Choroid plexus epithelial cell (primary cell): ENCODE measurements around the gene NLGN1.

ENCODE experiments used
- DNase-seq: peaks from one replicate; pipeline ENCODE4 v3.0.0-alpha.2; 2010; ENCODE audit warnings: low read depth
- H3K4me3 ChIP-seq: 2 replicates; pipeline ENCODE4 v1.5.1; 2011; ENCODE audit warnings: low read depth, mild to moderate bottlenecking, control low read depth, low read length, moderate library complexity
- TF ChIP-seq, protein P1 (sequence below): conservative IDR thresholded peaks from 2 replicates; pipeline ENCODE4 v1.5.1; 2011; ENCODE audit warnings: low read depth, mild to moderate bottlenecking, control low read depth, inconsistent platforms, low read length, moderate library complexity

Gene NLGN1

DNA sequence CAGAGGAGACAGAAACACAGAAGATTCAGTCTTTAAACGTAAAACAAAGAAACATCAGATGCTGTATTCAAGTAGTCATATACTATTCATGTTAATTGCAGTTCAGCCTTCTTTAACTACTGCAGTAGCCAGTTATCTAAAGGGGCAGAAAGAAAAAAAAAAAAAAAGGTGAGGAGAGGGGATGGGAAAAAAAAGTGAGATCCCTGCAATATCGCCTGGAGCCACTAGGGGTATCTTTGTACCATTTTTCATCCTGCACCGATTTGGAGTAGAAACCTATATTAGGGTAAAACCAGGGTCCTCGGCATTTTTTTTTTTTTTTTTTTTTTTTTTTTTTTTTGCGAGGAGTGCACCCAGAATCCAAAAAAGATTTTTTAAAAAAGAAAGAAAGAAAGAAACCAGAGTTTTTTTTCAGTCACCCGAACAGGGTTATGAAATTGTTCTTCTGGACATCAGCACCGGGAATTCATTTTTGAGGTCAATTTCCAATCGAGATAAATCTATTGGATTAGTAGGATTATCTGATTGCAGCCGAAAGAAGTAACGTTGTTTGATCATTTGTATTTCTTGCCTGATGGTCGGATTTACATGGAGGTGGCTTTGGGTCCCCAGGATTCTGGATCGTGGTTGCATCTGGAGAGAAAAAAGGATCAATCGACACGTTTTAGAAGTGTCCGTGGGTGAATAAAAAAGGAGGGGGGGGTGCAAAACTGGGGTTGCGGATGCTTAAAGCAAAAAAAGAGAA is 186.7 kb downstream of the NLGN1 start:
- TF ChIP-seq, protein P1, sequence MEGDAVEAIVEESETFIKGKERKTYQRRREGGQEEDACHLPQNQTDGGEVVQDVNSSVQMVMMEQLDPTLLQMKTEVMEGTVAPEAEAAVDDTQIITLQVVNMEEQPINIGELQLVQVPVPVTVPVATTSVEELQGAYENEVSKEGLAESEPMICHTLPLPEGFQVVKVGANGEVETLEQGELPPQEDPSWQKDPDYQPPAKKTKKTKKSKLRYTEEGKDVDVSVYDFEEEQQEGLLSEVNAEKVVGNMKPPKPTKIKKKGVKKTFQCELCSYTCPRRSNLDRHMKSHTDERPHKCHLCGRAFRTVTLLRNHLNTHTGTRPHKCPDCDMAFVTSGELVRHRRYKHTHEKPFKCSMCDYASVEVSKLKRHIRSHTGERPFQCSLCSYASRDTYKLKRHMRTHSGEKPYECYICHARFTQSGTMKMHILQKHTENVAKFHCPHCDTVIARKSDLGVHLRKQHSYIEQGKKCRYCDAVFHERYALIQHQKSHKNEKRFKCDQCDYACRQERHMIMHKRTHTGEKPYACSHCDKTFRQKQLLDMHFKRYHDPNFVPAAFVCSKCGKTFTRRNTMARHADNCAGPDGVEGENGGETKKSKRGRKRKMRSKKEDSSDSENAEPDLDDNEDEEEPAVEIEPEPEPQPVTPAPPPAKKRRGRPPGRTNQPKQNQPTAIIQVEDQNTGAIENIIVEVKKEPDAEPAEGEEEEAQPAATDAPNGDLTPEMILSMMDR = peak; percentile 68
- peak; percentile 30 for DNase-seq
- peak overlapping the region; percentile 43 for H3K4me3 ChIP-seq

DNA sequence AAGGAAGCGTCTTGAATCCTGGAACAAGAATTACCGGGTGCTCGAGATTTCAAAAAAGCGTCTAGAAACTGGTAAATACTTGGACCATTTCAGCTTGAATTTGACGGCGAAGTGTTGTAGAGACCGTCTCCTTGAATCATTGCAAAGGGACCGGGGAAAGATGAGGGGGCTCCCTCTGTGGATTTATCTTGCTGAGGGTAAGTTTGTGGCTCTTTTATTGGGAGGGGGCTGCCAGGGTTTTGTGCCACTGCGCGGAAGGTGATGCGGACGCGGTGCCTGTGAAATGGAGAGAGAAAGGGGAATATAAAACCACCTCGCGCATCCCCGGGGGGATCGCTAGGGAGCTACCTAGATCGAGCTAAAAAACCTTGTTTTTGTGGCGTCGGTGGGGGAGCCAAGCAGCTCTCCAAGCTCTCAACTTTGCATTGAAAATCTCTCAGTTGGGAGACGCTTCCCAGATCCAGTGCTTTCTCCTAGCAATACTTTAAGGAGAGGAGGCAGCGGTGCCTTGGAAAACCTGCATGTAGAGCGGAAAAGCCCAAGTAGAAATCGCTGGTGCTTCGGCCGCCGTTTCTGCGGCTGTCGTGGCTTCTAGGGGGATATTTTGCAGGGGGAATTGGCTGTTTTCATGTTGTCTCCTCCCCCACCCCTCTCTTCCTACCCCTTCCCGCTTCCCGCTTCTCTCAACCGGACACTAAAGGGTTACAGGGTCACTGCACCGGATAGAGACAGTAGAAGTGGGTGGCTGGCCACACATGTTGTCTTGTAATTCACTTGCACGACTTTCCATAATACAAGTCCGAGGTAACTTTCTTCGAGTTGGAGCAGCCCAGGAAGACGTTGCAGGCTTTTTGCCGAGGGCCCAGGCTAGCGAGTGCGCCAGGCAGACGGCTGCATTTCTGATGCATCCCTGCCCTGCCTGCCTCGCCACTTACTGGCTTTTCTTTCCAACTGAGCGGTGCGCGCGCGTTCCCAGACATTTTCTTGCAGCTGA is 187.6 kb downstream of the NLGN1 start:
- TF ChIP-seq, protein P1 = no peak
- H3K4me3 ChIP-seq = peak overlapping the region; percentile 43
- DNase-seq = peak; percentile 33

DNA sequence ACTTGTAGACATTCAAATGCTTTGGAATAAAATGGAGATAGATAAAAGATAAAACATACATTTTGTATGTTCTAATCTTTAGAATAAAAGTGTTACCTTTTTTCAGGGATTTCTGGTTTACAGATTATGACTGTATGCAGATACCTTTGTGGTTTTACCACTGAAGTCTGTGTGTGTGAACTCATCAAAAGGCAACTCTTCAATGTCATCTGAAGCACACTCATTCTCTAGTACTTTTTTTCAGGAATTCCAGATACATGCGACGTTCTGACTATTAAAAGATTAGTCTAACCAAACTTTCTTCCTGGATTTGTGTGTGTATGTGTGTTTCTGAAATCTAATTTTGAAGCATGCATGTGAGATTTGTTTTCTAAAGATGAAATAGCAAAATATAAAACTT is 188.6 kb downstream of the NLGN1 start:
- H3K4me3 ChIP-seq = no peak overlapping the region
- DNase-seq = no peak
- TF ChIP-seq, protein P1 = no peak

DNA sequence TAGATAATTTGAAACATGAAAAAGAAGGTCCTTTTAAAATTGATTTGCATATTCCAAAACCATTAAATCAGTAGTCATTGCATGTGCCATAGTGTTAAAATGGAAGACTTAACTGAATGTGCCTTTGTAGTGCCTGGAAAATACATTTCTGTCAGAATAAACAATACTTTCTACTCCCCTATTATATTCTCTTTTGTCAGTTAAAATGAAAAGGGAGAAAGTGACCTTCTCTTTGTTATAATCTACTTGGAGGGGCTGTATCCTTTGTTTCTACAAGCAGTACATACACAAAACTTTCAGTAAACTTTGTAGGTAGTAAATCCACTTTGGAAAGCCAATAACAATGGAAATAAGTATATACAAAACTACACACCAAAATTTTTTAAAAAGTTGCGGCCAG is 189.5 kb downstream of the NLGN1 start:
- TF ChIP-seq, protein P1 = no peak
- H3K4me3 ChIP-seq = no peak overlapping the region
- no peak for DNase-seq

DNA sequence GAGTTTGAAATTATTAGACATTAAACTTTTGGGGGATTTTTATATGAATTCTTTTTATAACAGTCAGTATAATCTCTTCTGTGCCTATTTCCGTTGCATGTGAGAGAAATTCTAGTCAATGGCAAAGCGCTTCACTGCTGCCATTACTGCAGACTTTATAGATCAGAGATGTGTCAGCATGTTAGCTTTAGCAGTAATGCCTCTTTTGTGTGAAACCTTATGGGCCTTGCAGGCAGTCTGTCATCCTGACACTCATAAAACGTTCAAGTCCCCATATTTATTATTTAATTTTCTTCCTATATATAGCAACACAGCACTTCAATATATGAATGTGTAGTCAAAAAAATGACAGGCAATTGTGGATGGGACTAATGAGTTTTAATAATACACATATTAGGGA is 191.0 kb downstream of the NLGN1 start:
- TF ChIP-seq, protein P1 = no peak
- no peak overlapping the region for H3K4me3 ChIP-seq
- no peak for DNase-seq

DNA sequence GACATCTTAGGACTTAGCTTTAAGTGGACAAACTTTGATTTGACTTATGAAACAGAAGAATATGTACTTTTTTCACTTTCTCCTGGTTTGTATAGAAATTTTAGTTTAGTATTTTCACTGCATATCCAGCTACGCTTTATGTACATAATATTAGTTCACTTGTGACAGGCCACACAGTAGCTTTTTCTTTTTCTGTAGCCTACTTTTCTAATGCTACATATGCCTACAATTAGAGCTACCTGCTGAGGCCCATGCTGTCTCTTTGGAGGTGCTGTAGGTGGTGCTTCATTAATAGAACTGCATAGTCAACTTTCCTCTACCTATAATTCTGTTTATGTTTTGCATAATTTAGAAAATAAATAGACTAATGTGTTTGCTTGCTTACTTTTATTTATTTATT is 191.6 kb downstream of the NLGN1 start:
- TF ChIP-seq, protein P1 = no peak
- no peak for DNase-seq
- H3K4me3 ChIP-seq = no peak overlapping the region
